SK-N-SH (cell line): ENCODE data around the gene P2RY1. TPM values are rescaled to one million over a fixed set of nuclear protein-coding genes. Genes with fewer than 3 reads are reported as not detected.

Source experiments
- CTCF ChIA-PET: fragments of 300-600, 350-600 bp; formaldehyde crosslinking; extraction: SDS; loops from one replicate; lab custom pipeline; 2021; lab: Yijun Ruan, JAX
- POLR2A ChIA-PET: fragments of 350-600 bp; sonication (Branson Sonifier 250); formaldehyde crosslinking; extraction: SDS; loops from one replicate; lab custom pipeline; 2020; ENCODE audit warnings: antibody characterized with exemption, inconsistent platforms; lab: Yijun Ruan, JAX
- DNase-seq: peaks from one replicate; pipeline ENCODE4 v3.0.0; 2012
- H2AFZ ChIP-seq: fragments of 200-600 bp; sonication (generic); 2 replicates; pipeline ENCODE4 v1.8.1; 2016; ENCODE audit warnings: antibody characterized with exemption, mild to moderate bottlenecking, low read depth
- H3F3A ChIP-seq: fragments of 200-600 bp; sonication (generic); replicated peaks from 2 replicates; pipeline ENCODE3; 2016; ENCODE audit warnings: antibody characterized with exemption, mild to moderate bottlenecking; ENCODE audit not compliant: insufficient read depth
- H3K27ac ChIP-seq, 2 experiments: fragments of 200-500 bp in 1 of 2; fragments of 200-600 bp in 1 of 2; sonication (Bioruptor generic) in 1 of 2; sonication (generic), shearing (Covaris generic) in 1 of 2; 2 replicates each; pipeline versions ENCODE4 v1.5.1 to v1.6.1; 2014 to 2016; ENCODE audit warnings: low read depth in 2 of 2, inconsistent platforms in 1 of 2, low read length in 1 of 2, mild to moderate bottlenecking in 1 of 2, mixed read lengths in 1 of 2
- H3K27me3 ChIP-seq: fragments of 200-600 bp; sonication (generic), shearing (Covaris generic); 2 replicates; pipeline ENCODE4 v1.6.1; 2016; ENCODE audit warnings: mixed run types; ENCODE audit not compliant: insufficient read depth
- H3K36me3 ChIP-seq, 2 experiments: fragments of 200-500 bp in 1 of 2; fragments of 200-600 bp in 1 of 2; sonication (Bioruptor generic) in 1 of 2; sonication (generic) in 1 of 2; replicated peaks in 1 of 2; 2 replicates each; pipeline versions ENCODE3 to v1.5.1; 2014 to 2016; ENCODE audit warnings: low read length in 1 of 2, mild to moderate bottlenecking in 1 of 2; ENCODE audit not compliant: insufficient read depth in 2 of 2, control insufficient read depth in 1 of 2
- H3K4me1 ChIP-seq, 2 experiments: fragments of 200-500 bp in 1 of 2; fragments of 200-600 bp in 1 of 2; sonication (Bioruptor generic) in 1 of 2; sonication (generic), shearing (Covaris generic) in 1 of 2; 2 replicates each; pipeline versions ENCODE4 v1.5.1 to v1.6.1; 2014 to 2016; ENCODE audit warnings: low read depth in 1 of 2, low read length in 1 of 2, mixed run types in 1 of 2; ENCODE audit not compliant: insufficient read depth in 2 of 2, control insufficient read depth in 1 of 2
- H3K4me2 ChIP-seq: fragments of 200-600 bp; sonication (generic), shearing (Covaris generic); 2 replicates; pipeline ENCODE4 v1.6.1; 2017; ENCODE audit warnings: mixed run types
- H3K4me3 ChIP-seq, 2 experiments: fragments of 200-500 bp in 1 of 2; fragments of 200-600 bp in 1 of 2; sonication (Bioruptor generic) in 1 of 2; sonication (generic), shearing (Covaris generic) in 1 of 2; 2 replicates each; pipeline versions ENCODE4 v1.5.1 to v1.8.1; 2014 to 2016; ENCODE audit warnings: low read depth in 2 of 2, inconsistent platforms in 1 of 2, low read length in 1 of 2, mild to moderate bottlenecking in 1 of 2, mixed read lengths in 1 of 2, moderate library complexity in 1 of 2
- H3K79me2 ChIP-seq: fragments of 200-600 bp; sonication (generic); 2 replicates; pipeline ENCODE4 v1.8.1; 2017; ENCODE audit warnings: mild to moderate bottlenecking; ENCODE audit not compliant: insufficient read depth
- H3K9ac ChIP-seq: fragments of 200-600 bp; sonication (generic); 2 replicates; pipeline ENCODE4 v1.6.1; 2017; ENCODE audit warnings: mixed run types
- H3K9me2 ChIP-seq: fragments of 200-600 bp; sonication (generic); 2 replicates; pipeline ENCODE4 v1.6.1; 2017; ENCODE audit warnings: mixed run types
- H3K9me3 ChIP-seq: fragments of 200-600 bp; sonication (generic); 2 replicates; pipeline ENCODE4 v1.6.1; 2017; ENCODE audit warnings: mixed run types, mild to moderate bottlenecking, moderate library complexity
- H4K20me1 ChIP-seq: fragments of 200-600 bp; sonication (generic); 2 replicates; pipeline ENCODE4 v1.6.1; 2017; ENCODE audit warnings: mild to moderate bottlenecking, mixed run types; ENCODE audit not compliant: insufficient read depth
- EP300 ChIP-seq, 2 experiments: IDR thresholded peaks; 2 replicates each; pipeline versions ENCODE4 v1.4.0 to v1.6.1; 2012; ENCODE audit warnings: borderline replicate concordance in 1 of 2, low read depth in 1 of 2, low read length in 1 of 2
- FOXJ3 ChIP-seq: sonication (generic); formaldehyde crosslinking; IDR thresholded peaks from 2 replicates; pipeline ENCODE4 v1.5.1; 2020; ENCODE audit warnings: mild to moderate bottlenecking, missing genetic modification reagents
- GATA2 ChIP-seq: sonication (generic); formaldehyde crosslinking; IDR thresholded peaks from 2 replicates; pipeline ENCODE4 v1.5.0; 2020; ENCODE audit warnings: mild to moderate bottlenecking, missing genetic modification reagents
- MXI1 ChIP-seq: IDR thresholded peaks from 2 replicates; pipeline ENCODE4 v1.6.1; 2012; ENCODE audit warnings: mild to moderate bottlenecking, low read depth, low read length, improper control_type of control experiment
- NRF1 ChIP-seq: IDR thresholded peaks from 2 replicates; pipeline ENCODE4 v1.6.1; 2012; ENCODE audit warnings: low read depth, mild to moderate bottlenecking, low read length
- POLR2AphosphoS5 ChIP-seq: IDR thresholded peaks from 2 replicates; pipeline ENCODE4 v1.6.1; 2012; ENCODE audit warnings: low read depth, low read length
- RAD21 ChIP-seq: IDR thresholded peaks from 2 replicates; pipeline ENCODE4 v1.6.1; 2012; ENCODE audit warnings: mild to moderate bottlenecking, low read length
- RFX5 ChIP-seq: IDR thresholded peaks from 2 replicates; pipeline ENCODE4 v1.6.1; 2012; ENCODE audit warnings: mild to moderate bottlenecking, improper control_type of control experiment, low read length
- SIN3A ChIP-seq: IDR thresholded peaks from 2 replicates; pipeline ENCODE4 v1.6.1; 2012; ENCODE audit warnings: low read depth, mild to moderate bottlenecking, low read length, moderate library complexity, borderline replicate concordance
- TEAD4 ChIP-seq: IDR thresholded peaks from 2 replicates; pipeline ENCODE4 v1.4.0; 2012; ENCODE audit warnings: mild to moderate bottlenecking, borderline replicate concordance; ENCODE audit not compliant: insufficient read depth
- WGBS: methylation state at CpG from one replicate; pipeline ENCODE4 v1.1.6; 2017; ENCODE audit warnings: low lambda C conversion rate; 5-methylcytosine and 5-hydroxymethylcytosine counted together
- polyA plus RNA-seq, 3 experiments: library from polyadenylated mRNA; depleted of rRNA; stranded (reverse); fragments of >200 nt; gene quantifications; 2 replicates each; pipeline ENCODE4 v1.2.3, GENCODE V29; 2012
- TF ChIP-seq, protein P1 (sequence below): IDR thresholded peaks from 2 replicates; pipeline ENCODE4; 2012
- TF ChIP-seq, protein P2 (sequence below): IDR thresholded peaks from 2 replicates; pipeline ENCODE4 v1.4.0; 2012; ENCODE audit warnings: low read depth, borderline replicate concordance

The P2RY1 gene
- polyA plus RNA-seq, 1 of the 3 experiments (the other 2 are of a cell fraction) = not detected

DNA sequence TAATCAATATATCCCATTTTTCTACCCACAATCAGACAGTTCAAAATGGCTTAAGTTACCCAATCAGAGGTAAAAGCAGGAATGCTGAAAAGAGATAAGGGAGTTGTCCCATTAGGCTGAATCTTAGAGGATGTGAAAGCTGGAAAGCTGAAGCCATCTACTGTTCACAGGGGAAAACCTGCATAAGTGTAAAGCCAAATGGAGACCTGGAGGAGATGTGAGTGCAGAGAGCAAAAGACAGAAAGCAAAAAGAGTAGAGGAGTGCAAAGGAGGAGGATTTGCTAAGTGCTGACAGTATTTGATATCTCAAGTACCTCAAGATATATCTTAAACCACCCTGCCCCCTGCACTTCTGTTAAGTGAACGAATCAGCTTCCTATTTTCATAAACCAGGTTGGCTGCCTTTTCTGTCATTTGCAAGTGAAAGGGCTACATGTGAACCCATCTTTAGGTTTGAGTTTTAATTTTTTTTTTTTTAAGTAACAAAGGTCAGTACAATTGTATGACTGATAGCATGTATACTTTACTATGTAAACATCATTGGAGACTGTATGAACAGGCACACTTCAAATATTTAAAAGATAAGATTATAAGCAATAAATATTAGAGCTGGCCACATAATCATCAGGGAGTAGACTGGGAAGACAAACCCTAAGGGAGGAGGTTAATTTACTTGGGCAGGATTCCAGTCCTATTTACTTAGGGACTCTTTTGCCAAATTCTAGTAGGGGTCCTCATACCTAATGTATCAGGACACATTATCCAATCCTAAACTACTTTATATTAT, 22.8 kb upstream of the P2RY1 start:
- H4K20me1 ChIP-seq = no peaks in the 10 kb centered on the region
- no peaks in the 10 kb centered on the region for H3K4me1 ChIP-seq
- H3K27me3 ChIP-seq = no peaks in the 10 kb centered on the region
- CTCF ChIA-PET = interaction anchor here (0.6 to 1.2 kb wide), 3 partner anchors 12 to 303 kb away, joined by 3 to 4 read pairs (median 3); no protein-coding TSS in a partner anchor
- no peaks in the 10 kb centered on the region for H3K79me2 ChIP-seq
- no peaks in the 10 kb centered on the region for H3K9me3 ChIP-seq
- H3K36me3 ChIP-seq = no peaks in the 10 kb centered on the region
- TF ChIP-seq RFX5 (no peak), RAD21 (peak; percentile 20; the same call in 1 of the 2 replicates)
- H3K4me2 ChIP-seq = no peak overlapping the region
- POLR2A ChIA-PET = no interaction called here
- no peak for DNase-seq
- no peak overlapping the region for H3K4me3 ChIP-seq
- no peak overlapping the region for H3K27ac ChIP-seq
- WGBS = 5% methylated on average over 1 of the region's 1 CpG
- H3K9ac ChIP-seq = no peak overlapping the region
- H3F3A ChIP-seq = no peaks in the 10 kb centered on the region
- H3K9me2 ChIP-seq = no peaks in the 10 kb centered on the region
- H2AFZ ChIP-seq = no peak overlapping the region

DNA sequence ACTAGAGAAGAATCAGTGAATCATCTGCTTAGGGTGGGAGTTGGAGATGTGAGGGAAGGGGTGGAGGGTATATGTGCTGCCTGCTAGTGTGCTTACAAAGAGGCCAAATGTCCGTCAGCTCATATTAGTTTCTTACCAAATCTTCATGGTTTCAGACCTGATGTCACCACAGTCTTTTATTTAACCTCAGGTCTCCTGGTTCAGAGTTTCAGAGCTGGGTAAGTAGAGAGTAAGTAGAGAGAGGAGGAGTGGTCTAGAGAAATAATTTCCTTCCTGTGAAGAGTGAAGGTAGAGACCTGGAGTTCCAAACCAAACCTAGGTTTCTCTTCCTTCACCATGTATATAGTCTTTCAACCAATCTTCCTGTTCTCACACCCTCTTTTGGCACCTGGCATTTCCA, 17.5 kb upstream of the P2RY1 start:
- Histone ChIP-seq H3K27me3 (no peaks in the 10 kb centered on the region), H3K9ac (no peak overlapping the region), H3K9me2 (no peaks in the 10 kb centered on the region), H3K79me2 (no peaks in the 10 kb centered on the region), H2AFZ (no peak overlapping the region), H3K4me1 (no peaks in the 10 kb centered on the region), H3K36me3 (no peaks in the 10 kb centered on the region), H3K9me3 (no peaks in the 10 kb centered on the region), H3K4me3 (no peak overlapping the region), H3F3A (no peaks in the 10 kb centered on the region), H4K20me1 (no peaks in the 10 kb centered on the region), H3K4me2 (no peak overlapping the region), H3K27ac (no peak overlapping the region)
- no peak for DNase-seq
- CTCF ChIA-PET = no interaction called here
- POLR2A ChIA-PET = no interaction called here
- WGBS = 6% methylated on average over 1 of the region's 1 CpG
- no peak for TF ChIP-seq POLR2AphosphoS5
- no peak for TF ChIP-seq EP300 (IDR thresholded peaks at IDR 0.05; ENCODE audit: borderline replicate concordance in 1 of 2, low read depth in 1 of 2, low read length in 1 of 2)

DNA sequence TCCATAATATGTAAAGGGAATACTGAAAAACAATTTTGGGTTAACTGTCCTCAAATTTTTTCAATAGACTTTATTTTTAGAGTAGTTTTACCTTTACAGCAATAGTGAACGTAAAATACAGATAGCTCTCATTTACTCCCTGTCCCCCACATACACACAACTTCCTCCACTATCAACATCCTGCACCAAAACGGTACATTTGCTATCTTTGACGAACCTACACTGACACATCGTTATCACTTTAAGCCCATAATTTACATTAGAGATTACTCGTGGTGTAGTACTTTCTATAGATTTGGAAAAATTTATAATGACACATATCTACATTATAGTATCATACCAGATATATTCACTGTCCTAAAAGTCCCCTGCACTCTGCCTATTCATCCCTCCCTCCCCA, 16.9 kb upstream of the P2RY1 start:
- Histone ChIP-seq H3K9me2 (no peaks in the 10 kb centered on the region), H3K9me3 (no peaks in the 10 kb centered on the region), H4K20me1 (no peaks in the 10 kb centered on the region), H3F3A (no peaks in the 10 kb centered on the region), H3K4me1 (no peaks in the 10 kb centered on the region), H3K27me3 (no peaks in the 10 kb centered on the region), H2AFZ (no peak overlapping the region), H3K79me2 (no peaks in the 10 kb centered on the region), H3K36me3 (no peaks in the 10 kb centered on the region), H3K4me3 (no peak overlapping the region), H3K9ac (no peak overlapping the region), H3K27ac (no peak overlapping the region), H3K4me2 (no peak overlapping the region)
- WGBS = under 1% methylated on average over 5 of the region's 5 CpGs
- no peak for TF ChIP-seq FOXJ3 (CRISPR knock-in tag)
- TF ChIP-seq NRF1 = no peak
- TF ChIP-seq RFX5 = no peak
- no peak for TF ChIP-seq EP300 (IDR thresholded peaks at IDR 0.05; ENCODE audit: borderline replicate concordance in 1 of 2, low read depth in 1 of 2, low read length in 1 of 2)
- TF ChIP-seq SIN3A = no peak
- TF ChIP-seq TEAD4 = no peak
- no peak for TF ChIP-seq POLR2AphosphoS5
- no peak for TF ChIP-seq MXI1
- TF ChIP-seq GATA2 (CRISPR knock-in tag) = no peak
- TF ChIP-seq, protein P1, sequence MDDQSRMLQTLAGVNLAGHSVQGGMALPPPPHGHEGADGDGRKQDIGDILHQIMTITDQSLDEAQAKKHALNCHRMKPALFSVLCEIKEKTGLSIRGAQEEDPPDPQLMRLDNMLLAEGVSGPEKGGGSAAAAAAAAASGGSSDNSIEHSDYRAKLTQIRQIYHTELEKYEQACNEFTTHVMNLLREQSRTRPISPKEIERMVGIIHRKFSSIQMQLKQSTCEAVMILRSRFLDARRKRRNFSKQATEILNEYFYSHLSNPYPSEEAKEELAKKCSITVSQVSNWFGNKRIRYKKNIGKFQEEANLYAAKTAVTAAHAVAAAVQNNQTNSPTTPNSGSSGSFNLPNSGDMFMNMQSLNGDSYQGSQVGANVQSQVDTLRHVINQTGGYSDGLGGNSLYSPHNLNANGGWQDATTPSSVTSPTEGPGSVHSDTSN = no peak
- TF ChIP-seq, protein P2, sequence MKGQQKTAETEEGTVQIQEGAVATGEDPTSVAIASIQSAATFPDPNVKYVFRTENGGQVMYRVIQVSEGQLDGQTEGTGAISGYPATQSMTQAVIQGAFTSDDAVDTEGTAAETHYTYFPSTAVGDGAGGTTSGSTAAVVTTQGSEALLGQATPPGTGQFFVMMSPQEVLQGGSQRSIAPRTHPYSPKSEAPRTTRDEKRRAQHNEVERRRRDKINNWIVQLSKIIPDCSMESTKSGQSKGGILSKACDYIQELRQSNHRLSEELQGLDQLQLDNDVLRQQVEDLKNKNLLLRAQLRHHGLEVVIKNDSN = no peak
- no peak for DNase-seq
- ChIA-PET CTCF (no interaction called here), POLR2A (no interaction called here)
